DMS53 treated with DMSO at 0.1 percent for 48 hours (cell line): ENCODE data around the gene SORCS2.

Experiments
- DNase-seq: peaks from one replicate; lab custom pipeline; 2025; ENCODE audit not compliant: unreplicated experiment; lab: John Stamatoyannopoulos, UW

The SORCS2 gene

GRCh38 chr4:7777871-7778509, 585.7 kb downstream of the SORCS2 start:
- DNase-seq = no peak

- no peak for DNase-seq
Observed at GRCh38 chr4:7778510-7779431, 586.4 kb downstream of the SORCS2 start.

GRCh38 chr4:7779432-7779768, 587.1 kb downstream of the SORCS2 start:
- DNase-seq = no peak

DNA sequence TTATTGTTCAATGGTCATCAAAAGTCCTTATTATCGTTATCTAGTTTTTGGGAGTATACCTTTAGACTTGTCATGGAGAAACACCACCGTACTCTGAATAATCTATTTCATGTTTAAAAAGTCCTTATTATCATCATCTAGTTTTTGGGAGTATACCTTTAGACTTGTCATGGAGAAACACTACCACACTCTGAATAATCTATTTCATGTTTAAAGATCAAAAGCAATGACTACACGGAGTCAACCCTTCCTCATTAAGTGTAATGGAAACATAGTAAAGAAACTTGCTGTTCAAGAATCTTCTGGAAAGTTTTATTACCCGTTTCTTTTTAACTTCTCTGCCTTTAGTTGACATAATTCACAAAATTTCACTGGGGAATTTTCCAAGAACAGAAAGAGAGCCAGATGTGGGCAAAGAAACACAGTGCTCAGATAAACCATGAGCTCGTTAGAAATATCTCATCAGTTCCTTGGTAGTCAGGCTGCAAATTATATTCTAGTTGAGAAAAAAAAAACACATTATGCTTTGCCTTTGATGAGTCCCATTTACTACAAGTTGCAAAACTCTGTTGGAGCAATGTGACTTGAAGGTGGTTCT, 588.5 kb downstream of the SORCS2 start:
- DNase-seq = no peak

DNA sequence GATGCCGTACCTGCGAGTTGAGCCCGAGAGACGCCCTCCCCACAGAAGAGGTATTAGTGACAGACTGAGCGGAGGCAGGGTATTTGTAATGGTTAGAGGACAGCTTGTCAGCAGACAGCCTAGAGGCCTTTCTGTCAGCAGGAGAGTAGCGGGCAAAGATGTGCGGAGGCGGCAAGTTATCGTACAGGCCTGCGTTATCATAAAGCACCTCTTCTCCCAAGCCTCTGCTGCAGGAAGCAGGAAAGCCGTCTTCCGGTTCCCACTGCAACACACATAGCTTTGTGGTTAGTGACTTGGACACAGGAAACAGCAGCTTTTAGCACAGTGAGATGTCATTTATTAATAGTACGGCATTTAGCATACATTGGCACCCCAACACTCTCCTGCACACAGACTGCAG, 589.0 kb downstream of the SORCS2 start:
- no peak for DNase-seq

DNA sequence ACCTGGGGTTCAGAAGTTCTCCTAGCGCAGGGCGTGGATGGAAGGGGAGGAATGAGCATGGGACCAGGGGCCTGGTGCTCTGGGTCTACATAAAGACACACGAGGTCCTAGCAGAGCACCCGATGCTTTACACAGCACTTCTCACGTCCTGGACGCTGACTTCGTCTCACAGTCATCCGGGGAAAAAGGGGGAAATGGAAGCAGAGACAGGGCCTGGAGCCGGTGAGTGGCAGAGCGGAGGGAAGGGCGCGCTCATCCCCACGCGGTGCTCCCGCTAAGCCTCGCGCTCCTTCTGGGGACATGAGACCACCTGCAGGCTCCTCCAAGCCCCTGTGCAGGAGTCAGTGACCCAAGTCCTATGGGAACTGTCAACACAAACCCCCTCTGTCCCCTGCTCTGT, 589.7 kb downstream of the SORCS2 start:
- no peak for DNase-seq

DNA sequence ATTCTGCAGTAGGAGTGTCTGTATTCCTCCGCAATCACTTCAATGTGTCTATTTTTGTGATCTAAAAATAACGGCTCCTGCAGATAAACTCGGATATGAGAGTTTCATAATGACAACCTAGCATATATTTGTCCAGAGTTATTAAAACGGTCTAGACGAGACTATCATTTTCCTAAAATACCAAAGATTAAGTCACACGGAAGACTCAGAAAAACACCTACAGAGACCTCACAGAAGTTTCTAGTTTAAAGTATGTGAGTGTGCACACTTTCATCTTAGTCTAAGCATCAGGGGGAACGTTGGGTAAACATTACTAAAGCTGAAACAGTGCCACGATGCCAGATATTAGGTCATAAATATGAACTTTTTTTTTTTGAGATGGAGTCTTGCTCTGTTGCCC, 590.4 kb downstream of the SORCS2 start:
- DNase-seq = no peak

DNA sequence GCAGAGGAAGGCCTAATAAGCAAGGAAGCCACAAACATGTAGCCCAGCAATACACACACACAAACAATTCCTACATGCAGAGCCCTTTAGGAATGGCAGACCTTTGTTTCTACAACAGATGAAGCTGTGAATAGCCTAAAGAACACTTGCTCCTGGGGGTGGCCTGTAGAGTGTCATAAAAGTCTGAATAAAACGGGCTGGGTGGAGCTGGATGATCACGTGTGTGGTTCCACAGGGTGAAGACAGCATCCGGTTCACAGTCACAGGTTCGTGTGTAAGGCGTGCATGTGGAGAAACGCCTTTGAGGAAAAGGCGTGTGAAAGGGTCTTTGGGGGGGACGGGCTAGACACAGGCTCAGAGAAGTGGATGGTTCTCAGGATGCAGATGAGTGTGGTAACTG, 591.2 kb downstream of the SORCS2 start:
- no peak for DNase-seq

DNA sequence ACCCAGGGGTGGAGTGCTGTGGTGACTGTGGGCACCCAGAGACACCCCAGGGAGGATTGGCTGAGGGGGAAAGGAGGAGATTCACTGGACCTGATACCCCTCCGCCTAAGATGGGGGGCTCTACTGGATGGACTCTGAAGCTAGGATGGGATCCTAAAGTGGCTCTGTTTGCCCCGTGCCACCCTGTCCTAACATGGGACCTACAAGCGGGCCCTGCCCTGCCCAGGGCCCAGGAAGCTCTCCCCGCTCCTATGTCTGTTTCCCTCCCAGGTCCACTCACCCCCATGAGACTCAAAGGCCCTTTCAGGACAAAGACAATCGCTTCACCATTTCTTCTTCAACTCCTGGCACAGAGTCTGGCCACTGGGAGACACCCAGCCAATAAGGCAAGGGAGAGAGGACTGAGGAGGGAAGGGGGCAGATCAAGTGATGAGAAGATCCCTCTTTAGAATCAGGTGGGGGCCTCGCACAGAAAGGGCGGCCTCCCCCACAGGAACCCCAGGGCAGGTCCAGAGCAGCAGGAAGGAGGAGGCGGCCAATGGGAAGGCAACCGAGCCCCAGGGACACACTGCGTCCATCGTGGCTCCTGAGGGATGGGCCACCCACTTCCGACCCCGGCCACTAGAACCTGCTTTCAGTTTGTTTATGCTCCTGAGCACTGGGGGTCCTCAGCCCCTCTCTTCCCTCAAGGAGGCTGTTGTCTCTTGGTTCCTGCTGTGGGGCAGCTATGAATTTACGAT, 592.0 kb downstream of the SORCS2 start:
- DNase-seq = no peak

DNA sequence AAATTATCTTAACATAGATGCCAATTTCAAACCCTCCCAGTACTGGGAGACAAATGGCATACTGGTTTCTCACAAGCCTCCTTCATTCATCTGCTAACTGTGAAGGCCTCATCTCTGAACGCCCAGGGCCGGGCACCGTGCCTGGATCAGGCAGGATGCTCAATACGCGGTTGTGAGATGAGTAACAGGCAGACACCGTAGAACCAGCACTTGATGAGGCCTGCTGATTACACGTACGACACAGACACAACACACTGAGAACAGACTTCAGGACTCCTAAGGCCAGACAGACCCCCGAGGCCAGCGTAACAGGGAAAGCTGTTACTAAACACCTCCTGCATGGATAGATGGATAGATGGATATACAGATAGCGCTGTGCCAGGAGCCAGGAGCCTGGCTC, 592.7 kb downstream of the SORCS2 start:
- no peak for DNase-seq

- DNase-seq = no peak
Observed at GRCh38 chr4:7786040-7786439, 593.7 kb downstream of the SORCS2 start.

GRCh38 chr4:7786517-7786916, 594.2 kb downstream of the SORCS2 start:
- no peak for DNase-seq

DNA sequence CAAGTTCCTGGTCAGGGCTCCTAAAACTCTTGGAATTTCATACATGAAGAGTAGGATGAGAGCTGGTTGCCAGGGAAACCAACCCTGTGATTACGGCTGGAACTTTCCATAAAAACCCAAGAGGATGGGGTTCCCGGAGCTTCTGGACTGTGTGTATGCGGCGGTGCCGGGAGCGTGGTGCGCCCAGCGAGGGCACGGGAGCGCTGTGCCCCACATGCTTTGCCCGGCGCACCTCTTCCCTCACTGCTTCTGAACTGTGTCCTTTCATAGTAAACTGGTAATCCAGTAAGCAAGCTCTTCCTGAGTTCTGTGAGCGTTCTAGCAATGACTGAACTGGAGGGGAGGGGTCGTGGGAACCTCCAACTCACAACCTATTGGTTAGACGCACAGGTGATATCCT, 594.7 kb downstream of the SORCS2 start:
- no peak for DNase-seq

- no peak for DNase-seq
Observed at GRCh38 chr4:7787681-7788141, 595.4 kb downstream of the SORCS2 start.

GRCh38 chr4:7788193-7788592, 595.9 kb downstream of the SORCS2 start:
- no peak for DNase-seq

DNA sequence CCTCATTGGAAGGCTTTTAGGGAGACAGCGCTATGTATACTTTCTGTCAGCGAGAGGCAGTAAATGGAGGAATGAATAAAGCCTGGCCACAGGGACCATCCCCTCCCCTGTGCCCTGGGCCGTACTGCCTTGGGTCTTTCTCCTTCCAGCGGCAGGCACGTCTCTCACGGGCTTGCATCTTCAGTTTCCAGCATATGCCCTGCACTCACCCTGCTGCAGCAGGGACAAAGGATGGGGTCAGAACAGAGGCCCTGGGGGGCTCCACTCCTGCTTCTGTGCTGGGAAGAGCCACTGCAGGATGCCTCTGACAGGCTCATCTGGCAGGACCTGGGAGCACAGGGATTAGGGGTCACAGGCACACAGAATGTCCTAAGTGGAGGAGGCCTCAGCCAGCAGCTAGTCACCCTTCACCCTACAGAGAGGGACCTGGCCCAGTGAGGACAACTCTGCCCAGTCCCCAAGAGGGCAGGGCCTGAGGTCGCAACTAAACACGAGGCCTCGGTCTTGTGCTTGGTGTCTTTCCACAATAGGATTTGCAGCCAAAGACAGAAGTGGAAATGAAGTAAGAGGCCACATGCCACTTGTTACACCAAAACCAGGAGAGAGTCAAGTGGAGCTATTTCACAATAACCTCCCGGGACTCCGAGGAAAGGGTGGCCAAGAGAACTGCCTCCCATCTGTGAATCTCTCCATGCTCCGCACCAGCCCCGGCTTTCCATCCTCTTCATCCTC, 596.5 kb downstream of the SORCS2 start:
- DNase-seq = no peak

DNA sequence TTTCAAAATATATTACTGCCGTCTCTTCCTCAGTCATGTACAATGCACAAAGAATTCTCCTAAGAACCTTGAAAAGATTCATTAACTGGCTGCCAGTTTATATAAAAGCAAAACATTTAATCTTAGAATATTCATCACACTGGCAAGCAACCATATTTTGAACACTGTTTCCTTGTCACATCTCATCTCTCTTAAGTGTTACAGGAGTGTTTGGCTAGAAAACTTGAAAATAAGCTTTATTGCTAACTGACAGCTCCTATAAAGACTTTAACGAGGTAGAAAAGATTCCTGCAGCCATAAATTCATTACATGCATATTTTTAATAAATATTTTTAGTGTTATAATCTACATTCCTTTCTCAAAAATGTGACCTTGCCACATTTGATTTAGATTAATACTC, 597.7 kb downstream of the SORCS2 start:
- DNase-seq = no peak

DNA sequence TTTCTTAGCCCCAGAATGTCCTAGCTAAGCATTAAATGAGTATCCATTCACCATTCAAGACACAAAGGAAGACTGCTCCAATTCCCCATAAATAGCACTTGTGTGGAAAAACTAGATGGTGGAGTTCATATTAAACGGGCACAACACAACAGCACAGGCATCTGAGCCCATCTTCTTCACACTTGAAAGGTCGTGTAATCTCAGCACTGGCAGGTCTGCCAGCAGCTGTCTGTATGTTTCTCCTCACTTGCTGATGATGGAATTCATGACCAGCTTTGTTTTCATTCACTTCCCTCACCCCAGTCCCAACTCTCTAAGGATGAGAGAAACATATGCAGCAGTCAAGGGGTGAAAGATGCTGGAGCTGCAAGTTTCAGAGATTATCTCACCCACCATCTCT, 598.7 kb downstream of the SORCS2 start:
- no peak for DNase-seq
